Measurements from ENCODE around the gene AHDC1.
A peak's percentile ranks its signal among the peaks of the same experiment; 100 is the strongest.
"Not testable (repeated sequence)": the region's sequence is repeated elsewhere in the genome, so short reads cannot be mapped to it uniquely, and the experiment has no call there.

Gene AHDC1

DNA sequence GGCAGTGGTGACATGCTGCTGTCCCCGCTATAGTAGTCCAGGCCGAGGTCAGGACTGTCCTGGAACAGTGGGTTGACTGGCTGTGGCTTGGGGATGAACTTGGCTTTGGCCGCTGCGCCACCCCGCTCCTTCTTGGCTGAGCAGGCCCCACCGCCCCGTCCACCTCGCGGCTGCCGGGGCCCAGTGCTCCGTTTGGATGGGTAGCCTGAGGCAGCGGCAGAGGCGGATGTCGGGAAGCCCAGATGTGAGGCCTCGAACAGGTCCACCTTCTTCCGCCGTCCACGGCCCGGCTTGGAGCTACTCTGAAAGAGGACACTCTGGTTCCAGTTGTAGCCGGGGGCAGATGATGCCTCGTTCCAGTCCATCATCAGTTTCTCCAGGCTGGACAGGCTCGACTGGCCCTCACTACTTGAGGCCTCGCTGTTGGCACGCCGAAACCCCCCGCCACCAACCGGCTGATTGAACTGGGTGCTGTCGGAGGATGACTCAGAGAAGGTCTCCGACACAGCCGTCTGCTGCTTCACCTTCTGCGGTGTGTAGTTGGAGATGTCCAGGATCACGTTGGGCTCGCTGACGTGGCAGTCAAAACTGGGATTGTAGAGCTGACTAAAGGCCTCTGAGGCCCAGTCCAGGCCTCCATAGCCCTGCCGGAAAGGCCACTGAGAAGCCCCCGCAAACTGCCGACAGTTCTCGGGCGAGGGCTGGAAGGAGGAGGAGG is 55.6 kb downstream of the AHDC1 start:
- DNase-seq: no peak

DNA sequence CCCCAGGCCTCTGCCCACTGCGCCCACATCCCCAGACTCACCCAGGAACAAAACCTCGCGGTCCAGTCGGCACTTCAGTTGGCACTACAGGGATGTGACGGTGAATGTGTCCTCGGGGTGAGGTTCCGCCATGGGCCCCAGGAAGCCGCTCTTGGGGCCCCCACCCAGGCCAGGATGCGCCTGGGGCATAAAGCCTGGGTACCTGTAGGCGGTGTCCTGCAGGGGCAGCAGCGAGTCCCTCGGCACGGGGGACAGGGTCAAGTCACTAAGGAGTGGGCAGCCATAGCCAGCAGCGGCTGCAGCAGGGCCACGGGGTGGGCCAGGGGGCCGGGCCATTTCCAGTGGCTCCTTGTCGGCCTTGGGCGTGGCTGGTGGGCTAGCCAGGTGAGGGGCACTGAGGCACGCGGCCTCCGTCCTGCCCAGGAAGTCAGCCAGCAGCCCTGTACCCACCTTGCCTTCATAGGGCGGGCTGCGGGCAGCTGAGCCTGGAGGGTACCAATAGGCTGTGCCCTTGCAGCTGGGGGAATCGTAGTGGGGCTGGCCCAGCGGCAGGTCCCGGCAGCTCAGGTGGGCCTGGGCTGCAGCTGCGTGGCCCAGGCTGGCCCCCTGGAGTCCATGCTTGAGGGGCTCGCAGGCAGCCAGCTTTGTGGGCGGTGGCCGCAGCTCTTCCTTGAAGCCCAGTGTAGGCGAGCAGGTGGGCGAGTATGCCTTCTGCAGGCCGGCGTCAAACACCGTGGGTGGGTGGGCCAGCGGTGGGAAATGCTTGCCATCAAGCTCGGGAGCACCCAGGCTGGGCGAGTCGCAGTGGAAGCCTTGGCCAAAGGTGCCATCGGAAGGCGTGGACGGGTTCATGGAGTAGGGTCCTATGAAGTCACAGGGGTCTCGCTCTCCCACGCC is 56.5 kb downstream of the AHDC1 start:
- no peak for DNase-seq

DNA sequence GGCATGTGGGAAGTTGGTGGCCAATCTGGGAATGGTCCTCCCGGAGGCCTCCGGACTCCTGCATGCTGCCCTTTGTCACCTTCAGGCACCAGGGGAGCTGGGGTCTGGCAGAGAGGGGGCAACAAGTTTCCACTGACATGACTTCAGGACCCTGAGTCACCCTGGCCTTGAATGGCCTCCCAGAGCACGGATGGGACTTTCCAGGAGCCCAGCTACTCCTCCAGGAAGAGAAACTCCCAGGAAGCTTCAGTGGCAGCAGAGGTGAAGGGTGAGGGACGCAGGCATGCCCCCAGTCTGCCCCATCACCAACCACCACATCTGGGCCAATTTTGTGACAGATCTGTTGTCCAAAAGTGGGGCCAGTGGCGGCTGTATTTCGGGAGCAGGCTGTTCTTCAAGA is 58.1 kb downstream of the AHDC1 start:
- DNase-seq: no peak

DNA sequence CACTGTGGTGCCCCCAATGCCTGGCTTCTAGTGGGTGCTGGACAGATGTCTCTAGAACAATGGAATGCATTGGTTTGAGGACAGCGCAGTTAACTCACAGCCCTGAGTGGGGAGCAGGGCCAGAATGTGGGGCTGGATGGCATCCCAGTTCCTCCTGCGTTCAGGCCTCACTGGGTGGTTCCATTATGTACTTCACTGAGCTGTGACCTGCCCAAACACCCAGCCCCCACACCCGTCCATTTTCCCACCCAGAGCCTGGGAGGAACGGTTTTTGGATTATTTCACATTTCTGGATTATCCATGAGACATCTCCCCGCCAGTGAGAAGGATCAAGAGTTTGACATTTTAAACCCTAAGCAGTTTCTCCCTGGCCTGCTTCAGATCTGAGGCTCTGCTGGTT is 58.7 kb downstream of the AHDC1 start:
- no peak for DNase-seq

DNA sequence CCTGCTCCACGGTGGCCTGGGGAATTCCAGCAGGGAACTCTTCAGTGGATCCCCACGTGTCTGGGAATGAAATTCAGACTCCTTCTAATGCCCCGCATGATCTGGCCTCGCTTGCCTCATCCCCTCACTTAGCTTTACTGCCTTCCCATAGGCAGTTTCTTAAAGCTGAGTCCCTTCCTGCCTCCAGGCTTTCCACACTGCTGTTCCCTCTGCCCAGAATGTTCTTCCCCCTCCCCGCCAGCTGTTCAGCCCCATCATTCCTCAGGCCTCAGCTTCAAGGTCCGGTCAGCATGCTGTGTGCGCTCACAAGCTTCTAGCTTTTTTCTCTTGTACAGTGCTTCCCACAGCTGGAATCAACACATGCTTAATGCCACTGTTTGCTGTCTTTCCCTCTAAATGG is 59.1 kb downstream of the AHDC1 start:
- no peak for DNase-seq

DNA sequence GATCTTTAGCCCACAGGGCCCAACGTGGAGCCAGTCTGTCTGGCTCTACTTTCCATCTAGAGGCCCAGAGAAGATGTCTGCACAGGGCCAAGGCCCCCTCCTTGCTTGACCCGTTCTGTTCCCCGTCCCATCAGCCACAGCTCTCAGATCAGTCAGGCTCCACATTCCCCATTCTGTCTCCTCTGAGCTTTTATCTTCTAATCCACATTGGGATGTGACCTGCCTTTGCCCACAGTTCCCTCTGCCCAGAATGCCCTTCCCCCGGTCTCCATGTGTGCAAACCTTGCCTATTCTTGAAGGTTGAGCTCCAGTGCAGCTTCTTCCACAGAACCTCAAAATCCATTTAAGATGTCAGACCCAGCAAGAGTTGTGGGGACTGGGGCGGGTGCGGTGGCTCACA is 60.7 kb downstream of the AHDC1 start:
- no peak for DNase-seq

DNA sequence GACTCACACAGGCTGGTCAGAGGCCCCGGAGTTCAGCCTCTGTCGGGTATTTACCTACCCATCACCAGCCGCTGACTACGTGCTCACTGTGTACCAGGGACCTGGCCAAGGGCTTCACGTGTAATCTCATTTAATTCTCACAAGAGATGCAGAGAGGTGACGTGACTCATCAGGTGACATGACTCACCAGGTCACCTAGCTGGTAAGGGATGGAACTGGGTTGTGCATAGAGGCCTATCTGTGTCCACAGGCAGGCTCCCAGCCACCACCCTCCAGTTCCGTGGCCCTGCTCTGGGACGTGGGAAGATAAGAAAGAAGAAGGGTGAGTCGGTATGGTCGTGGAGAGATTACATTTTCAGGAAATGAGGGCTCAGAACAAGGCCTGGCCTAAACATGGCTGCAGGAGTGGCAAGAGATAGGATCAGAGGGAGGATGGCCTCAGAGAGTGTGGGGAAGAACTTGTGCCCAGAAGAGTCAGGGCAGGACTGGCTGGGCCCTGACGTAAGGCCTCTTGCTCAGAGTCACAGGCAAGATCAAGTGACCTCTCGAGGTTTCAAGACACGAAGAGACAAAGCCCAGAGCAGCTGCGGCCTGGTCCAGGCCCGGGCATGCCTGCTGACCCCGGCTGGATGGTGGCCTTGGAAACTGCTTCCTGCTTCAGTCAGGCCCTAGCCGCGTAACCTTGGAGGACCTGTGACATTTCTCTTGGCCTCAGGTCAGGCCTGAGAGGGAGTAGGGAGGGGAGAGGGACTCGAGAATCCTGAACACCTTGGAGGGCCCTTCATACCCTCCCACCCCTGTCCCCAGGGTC is 61.3 kb downstream of the AHDC1 start:
- DNase-seq: no peak

DNA sequence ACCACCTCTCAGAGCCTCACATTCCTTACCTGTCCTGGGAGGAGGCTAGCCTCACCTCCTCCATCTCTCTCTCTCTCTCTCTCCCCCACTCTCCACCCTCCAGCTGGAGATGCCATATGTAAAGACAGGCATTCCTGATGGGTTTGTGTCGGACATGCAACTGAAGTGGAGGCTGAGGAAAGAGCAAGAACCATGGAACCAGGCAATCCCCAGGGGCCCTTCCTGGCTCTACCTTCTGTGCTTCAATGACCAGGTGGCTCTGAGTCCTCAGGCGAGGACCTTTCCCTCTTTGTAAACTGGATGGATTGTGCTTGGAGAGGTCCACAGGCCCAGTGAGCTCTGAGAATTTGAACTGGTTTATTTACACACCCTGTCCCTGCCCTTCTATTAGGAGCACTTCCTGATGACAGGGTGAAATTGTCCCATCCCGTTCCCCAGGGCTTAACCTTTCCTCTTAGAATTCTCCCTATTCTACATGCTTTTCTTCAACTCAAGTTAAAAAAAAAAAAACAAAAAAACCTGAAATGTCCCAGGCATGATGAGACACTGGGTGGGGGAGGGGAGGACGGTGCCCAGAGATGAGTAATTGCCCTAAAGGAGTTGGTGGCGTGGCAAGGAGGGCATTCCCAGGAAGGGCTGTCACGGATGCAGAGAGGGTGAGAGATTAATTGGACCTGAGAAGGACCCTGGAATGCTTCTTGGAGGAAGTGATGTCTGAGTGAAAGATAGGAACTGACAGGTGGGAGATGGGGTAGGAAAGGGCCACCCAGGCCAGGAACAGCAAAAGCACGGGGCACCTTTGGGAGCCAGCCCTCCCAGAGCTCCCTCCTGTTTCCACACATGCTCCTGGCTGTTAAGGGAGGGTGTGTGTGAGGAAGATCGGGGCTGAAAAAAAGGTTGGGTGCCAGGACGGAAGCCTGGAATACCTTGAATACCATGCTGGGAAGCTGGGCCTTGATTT is 63.8 kb downstream of the AHDC1 start:
- DNase-seq: no peak

DNA sequence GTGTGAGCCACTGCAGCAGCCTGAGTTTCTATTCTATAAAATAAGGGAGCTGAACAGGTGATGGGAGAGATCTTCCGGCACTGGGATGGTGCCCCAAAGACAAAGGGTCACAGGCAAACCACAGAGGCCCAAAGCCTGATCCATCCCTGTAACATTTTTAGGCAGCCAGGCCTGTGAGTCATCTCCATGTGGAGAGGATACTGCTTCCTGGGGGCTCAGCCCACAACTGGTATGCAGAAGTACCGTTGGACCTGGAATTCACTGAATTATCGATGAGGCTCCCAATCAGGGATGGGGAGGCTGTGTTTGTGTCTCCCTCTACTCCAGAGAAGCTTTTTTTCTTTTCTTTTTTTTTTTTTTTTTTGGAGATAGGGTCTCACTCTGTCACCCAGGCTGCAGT is 65.2 kb downstream of the AHDC1 start:
- DNase-seq: no peak

DNA sequence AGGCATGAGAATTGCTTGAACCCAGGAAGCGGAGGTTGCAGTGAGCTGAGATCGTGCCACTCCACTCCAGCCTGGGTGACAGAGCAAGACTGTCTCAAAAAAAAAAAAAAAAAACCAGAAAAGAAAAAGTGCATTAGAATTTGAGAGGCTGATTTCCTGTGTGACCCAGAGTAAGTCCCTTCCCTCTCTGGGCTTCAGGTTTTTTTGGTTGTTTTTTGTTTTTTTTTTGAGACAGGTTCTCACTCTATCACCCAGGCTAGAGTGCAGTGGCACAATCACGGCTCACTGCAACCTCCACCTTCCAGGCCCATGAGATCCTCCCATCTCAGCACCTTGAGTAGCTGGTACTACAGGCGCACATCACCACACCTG is 65.7 kb downstream of the AHDC1 start:
- DNase-seq: not testable (repeated sequence)

DNA sequence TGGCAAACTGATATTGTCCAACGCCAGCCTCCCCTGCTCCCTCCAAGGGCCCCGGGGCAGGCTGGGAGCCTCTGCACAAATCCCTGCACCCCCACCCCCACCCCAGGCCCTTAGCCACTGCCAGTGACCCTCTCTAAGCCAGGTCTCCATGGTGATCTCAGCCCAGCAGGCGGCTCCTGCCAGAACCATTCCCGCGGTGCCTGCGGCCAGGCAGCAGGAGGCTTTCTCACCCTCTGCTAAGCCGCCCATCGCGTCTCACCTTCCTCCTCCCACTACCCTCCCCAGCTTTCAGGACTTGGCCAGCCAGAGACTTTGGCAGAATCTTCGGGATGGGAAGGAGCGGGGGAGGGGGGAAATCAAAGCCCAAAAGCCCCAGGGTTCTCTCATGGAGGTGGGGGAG is 67.2 kb downstream of the AHDC1 start:
- no peak for DNase-seq

DNA sequence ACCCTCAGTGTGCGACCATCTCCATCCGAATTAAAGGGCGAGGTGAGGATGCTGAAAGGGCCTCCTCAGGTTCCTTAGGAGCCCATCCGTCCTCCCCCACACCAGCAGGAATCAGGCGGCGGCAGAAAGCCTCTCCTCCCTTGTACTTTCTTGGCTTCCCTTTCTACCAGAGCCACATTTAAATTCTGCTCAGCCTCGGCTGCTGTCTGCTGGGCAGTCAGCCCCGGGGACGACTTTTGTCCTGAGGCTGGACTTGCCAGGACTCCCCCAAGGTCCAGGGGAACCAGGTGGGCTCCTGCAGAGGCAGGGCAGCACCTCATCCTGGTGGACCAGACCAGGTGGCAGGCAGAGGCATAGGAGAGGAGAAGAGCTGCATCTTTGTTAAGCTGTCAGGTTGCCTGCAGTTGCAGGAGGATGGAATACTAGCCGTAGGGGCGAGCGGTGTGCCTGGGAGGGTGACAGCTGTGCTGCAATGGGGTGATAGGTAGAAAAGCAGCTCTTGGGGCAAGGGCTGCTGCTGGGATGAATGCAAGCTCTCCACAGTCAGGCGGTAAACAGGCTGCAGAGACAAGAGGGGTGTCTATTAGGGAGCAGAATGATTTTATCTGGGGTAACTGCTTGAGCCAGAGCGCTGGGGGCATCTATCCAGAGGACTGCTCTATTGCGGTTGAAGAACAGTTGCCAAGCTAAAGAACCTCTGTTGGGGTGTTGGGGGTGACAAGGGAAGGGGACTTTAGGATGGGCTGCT is 67.8 kb downstream of the AHDC1 start:
- DNase-seq: no peak

DNA sequence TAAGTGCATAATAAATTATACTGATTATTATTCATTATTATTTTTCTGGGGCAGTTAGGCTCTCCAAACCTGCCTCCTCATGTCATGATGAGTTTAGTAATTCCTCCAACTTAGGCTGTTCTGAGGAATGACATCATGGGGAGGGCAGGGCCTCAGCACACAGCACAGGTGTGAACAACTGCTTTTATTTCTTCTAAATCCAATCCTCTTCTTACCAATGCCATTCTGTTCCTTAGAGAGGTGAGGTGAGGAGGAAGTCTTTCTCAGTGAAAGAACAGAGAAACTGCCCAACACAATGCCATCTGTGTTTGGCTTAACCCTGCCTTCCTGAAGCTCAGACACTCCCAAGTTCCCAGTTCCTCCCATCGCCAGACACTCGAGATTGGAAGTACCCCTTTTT is 68.6 kb downstream of the AHDC1 start:
- no peak for DNase-seq

DNA sequence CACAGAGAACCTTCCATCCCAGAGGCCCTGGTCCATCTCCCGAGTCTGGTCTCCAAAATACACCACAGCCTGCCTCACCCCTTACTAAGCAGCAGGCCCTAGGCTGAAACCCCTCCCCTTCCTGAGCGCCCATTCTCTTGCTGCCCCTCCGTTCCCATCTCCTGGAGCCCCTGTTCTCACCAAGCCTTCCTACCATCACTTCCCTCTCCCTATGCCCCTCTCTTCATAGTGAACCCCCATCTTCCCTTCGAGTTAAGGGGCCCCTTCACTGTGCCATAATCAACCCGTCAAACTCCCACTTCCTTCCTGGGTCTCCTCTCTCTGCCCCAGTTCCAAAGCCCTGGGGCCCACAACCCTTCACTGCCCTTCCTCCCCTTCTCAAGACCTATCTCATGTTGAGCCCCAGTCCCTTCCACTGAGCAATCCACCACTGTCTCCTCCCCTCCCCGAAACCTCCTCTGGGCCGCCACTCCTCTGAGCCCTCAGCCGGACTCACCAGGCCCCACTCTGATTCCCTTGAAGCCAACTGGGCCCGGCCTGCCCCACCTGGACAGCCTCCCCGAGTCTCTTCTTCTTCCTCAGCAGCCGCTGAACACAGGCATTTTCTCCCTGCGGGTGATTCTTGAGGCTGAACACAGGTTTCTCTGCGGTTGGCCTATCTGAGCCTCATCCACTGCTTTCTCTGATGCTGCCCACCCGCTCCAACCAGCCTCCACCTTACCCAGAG is 71.8 kb downstream of the AHDC1 start:
- no peak for DNase-seq

DNA sequence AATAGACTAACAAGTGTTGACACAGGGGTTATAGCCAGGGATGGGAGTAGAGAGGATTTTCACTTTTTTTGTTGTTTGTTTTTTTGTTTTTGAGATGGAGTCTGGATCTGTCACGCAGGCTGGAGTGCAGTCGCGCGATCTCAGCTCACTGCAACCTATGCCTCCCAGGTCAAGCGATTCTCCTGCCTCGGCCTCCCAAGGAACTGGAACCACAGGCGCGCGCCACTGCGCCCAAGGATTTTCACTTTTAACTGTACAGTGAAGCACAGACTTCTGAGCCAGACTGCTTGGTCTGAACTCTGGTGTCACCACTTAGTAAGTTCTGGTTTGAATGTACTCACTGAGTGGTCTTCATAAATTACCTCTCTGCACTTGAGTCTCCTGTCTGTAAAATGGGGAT is 73.8 kb downstream of the AHDC1 start:
- DNase-seq: no peak

DNA sequence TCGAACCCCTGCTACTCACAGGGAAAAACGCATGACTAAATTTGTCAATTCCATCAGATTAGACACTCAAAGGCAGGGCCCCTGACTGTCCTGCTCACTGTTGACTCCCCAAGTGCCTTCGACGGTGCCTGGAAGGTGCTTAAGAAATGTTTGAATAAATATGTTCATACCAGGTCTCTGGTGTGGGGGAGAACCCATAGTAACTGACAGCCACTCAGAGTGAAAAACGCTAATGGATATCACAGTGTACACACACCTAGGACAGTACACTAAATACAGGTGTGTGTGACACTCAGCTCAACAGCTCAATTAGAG is 74.3 kb downstream of the AHDC1 start:
- DNase-seq: no peak

DNA sequence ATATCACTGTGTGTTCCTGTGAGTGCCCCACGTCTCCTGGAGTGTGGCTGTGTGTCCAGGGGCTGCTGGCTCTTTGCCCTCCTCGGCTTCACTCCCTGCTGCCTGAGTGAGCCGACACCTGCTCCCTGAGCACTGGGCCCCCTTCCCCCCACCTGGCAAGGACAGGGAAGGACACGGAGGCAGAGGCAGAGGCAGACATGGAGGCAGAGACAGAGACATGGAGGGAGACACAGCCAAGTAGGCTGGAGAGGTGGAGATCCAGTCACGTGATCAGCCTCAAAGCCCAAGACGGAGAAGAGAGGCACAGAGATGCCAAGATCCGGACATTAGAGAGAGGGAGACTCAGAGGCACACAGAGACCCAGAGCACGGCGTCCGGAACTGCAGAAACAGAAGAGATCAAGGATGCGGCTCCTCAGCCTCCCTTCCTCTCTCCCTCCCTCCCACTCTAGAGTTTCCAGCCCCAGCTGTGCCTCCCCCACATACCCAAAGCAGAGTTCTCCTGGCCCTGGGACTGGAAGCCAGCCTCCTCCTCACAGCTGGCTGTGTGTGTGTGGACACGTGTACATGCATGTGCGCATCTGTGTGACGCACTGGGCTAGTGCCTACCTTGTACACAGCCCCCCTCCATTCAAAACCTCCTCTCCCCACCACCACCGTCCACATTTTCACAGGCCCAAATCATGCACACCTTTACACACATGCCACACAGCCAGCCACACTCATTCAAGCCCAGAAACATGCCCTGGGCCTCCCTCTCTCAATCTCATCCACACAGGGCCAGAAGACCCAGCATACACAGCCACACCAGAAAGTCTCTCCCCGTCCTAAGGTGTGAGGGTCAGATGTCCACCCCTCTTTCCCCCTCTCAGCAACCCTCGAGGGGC is 74.9 kb downstream of the AHDC1 start:
- DNase-seq: no peak

DNA sequence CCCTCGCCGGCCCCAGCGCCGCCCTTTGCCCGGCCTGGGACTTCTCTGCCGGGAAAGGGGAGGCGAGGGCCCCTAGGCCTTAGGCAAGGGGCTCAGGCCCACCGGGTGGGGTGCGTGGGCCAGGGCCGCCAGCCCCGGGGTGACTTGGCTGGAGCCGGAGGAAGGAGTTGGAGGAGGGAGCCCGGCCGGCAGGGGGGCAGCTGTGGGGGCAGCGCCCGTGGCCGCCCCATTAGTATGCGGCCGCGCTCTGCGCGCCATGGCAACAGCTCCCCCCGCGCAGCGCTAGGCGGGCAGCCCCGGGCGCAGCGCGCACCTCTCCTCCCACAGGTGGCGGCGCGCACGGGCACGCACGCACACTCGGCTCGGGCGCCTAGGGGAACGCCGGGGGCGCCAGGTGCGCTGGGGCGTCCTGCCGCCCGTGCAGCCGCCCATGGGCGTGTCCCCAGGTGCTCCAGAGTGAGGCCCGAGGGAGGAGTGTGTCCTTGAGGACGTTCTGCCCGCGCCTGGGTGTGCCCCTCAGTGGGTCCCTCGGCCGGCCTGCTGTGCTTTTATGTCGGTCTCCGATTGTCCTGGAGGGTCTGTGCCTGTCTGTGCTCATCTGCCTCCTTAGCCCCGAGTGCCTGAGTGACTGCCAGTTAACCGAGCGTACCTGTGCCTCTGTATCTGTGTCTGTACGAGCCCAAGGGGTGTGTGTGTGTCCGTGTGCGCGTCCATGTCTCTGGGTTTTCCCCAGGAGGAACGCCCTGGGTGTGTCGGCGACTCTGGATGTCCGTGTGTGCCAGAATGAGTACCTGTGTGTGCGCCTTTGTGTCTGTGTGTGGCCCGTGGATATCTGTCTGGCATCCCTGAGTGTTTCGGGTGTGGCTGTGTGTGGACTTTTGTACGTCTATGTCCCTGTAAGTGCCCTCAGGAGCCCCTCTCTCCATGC is 75.8 kb downstream of the AHDC1 start:
- DNase-seq: peak in 3 of 4 experiments; percentile 16 to 48 (median 45)

Data from activated CD4-positive, CD25-positive, alpha-beta regulatory T cell (primary cell).